CD4-positive, alpha-beta T cell treated with Interleukin-4 for 4 hours (primary cell): Measurements from ENCODE around the gene CDK11A.
"Not testable (repeated sequence)": the region's sequence is repeated elsewhere in the genome, so short reads cannot be mapped to it uniquely, and the experiment has no call there.

Experiments
- DNase-seq: peaks from one replicate; pipeline ENCODE4 v3.0.0-alpha.2; 2020

The CDK11A gene

DNA sequence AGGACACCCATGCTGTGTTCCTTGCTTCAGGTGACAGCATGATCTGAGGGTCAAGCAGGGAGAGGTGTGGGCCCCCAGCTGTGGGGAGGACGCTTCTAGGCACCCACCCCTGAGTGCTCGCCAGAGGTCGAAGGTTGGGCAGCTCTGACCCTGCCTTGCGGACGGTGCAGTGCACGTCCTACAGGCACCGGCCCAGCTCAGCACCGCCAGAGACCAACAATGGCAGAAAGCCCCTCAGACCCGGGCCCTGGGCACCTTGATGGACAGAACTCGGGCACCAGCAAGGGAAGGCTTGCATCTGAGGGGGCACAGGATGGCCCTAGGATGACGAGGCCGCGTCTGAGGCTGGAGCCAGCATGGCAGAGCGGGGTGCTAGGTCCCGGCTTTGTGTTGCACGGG lies 29.4 kb upstream of the CDK11A start:
- no peak for DNase-seq

DNA sequence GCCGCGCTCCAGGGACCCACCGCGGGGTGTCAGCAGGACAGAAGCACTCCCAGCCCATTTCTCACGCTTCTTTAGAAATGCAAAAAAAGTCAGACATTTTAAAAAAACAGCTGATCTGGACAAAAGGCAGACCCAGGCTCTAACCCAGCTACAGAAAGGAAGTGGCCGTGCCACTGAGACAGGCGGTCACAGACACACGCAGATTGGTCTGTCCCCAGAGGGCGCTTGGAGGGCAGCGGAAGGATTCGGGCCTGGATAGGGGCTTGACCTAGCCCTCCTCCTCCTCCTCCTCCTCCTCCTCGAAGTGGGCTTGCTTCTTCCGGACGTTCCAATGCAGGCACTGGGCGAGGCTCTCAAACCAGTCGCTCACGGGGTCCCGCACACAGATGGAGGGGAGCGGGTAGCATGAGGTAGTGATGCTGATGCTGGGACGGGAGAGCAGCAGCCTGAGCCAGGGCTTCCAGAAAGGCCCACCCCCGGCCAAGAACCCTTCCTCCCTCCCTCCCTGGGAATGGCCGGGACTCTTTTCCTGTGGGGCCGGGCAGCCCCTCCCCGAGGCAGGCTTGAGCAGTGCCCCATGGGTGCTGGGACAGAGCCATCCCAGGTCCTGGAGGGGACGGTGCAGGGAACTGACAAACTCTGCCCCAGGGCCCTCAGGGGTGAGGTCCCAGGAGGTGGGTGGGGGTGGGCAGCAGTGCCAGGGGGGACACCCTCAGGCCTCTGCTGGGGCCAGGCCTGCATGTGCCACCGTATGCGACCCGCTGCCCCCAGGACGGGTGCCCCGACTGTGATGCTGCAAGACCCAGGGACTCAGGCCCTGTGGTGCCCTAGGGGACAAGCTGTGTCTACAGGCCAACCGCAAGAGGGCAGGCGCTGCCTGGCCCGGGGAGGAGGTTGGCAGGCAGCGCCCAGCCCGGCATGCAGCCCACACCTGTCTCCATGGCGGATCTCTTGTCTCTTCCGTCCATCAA lies 28.8 kb upstream of the CDK11A start:
- DNase-seq = no peak

DNA sequence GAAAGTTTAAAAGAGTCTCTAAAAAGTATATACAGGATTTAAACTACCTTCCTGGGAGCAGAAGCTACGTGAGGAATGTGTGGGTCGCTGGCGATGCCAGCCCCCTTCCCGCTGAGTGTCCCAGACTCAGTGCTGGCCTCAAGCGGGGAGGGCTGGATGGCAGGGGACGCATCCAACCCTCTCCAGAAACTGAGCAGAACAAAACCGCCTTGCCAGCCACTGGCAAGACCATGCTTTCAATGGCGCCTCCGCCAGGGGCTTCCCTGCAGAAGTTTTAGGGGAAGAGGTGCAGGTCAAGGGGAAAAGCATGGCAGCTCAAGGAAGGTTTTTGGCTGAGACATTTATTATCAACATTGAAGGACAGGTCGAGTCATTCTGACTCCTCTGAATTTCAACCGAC lies 28.0 kb upstream of the CDK11A start:
- no peak for DNase-seq

DNA sequence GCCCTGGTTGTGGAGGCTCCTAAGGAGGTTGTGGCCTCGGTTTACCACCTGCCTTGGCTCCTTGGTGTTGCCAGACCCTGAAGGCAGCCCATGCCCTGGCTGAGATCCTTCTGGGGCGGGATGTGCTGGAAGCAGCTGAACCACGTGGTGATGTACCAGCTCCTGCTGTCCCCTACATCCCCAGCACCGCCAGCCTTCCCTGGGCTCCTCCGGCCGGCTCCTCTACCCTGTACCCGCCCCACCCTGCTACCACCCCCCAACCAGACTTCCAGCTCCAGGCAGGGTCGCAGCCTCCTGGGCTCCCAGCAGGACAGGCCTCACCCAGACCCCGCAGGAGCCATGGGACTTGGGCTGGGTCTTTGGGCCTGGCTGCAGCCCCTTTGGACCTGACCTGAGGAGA lies 25.8 kb upstream of the CDK11A start:
- DNase-seq = not testable (repeated sequence)

DNA sequence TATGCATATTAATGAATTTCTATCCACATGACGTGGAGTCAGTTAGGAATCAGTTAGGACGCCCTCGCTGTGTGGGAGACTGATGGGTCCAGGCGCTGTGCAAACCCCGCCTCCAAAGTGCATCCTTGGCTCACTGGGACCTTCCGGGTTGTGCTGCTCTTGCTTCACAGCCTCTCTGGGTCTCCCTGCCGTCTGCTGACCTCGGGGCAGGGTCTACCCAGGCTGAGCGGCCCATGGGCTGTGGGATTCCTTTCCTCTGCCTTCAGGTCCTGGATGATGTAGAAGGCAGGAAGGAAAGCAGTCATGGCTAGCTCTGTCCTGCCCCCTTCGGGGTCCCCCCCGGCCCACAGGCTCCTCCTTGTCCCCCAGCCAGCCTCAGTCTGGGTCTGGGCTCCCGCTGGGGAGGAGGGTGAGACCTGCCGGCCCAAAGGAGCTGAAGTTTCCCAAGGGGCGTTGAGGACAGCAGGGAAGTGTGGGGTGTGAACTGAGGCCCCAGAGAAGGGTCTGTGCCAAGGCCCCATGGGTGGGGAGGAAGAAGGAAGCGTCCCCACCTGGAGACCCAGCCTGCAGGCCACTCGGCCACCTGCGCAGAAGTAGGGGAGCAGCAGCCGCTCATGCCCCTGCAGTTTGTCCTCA lies 24.6 kb upstream of the CDK11A start:
- no peak for DNase-seq

DNA sequence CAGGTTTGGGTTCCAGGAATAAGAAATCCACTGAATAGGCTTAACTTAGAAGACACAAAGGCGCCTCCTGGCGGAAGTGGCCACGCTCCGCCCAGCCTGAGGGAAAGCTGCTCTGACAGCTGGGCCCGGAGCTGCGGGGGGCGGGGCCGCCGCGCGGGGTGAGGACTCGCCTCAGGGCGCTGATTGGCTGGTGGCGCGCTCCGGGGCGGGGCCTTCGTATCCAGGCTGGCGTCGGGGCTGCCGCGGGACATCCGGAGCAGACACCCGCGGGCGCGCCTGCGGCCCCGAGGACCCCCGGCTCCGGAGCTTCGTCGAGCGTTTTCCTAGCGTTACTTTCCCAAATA lies 22.4 kb upstream of the CDK11A start:
- not testable (repeated sequence) for DNase-seq

DNA sequence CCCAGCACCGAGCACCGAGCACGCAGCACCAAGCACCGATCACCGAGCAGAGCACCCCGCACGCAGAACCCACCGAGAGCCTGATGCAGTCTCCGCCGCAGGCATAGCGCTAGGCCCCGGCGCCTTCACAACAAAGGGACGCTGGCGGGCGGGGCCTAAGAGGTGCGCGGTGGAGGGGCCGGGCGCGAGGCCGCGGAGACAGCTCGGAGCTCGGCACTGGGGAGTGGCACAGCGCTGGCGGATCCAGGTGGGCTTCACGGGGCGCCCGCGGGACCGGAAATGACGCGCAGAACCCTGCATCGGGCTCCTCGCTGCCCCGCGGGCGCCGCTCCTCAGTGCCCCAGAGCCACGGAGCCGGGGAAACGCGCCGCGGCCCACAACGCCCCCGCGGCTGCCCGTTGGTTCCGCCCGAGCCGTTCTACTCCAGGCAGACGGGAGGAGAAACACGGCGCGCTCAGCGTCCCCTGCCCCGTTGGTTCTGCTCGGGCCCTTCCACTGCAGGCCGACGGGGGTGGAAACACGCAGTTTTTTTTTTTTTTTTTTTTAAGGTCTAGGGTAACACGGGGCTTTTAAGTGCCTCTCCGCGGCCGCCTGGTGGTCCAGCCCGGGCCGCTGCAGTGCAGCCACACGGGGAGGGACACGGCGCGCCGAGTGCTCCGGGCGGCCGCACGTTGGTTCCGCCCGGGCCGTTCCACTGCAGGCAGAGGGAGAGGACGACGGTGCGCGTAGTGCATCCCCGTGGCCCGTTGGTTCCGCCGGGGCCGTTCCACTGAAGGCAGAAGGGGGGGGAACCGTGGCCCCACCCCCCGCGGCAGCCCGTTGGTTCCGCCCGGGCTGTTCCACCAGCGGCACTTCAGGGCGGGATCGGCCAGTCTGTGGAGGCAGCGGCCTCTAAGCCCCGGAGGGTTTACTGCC lies 21.8 kb upstream of the CDK11A start:
- DNase-seq = peak; percentile 73

DNA sequence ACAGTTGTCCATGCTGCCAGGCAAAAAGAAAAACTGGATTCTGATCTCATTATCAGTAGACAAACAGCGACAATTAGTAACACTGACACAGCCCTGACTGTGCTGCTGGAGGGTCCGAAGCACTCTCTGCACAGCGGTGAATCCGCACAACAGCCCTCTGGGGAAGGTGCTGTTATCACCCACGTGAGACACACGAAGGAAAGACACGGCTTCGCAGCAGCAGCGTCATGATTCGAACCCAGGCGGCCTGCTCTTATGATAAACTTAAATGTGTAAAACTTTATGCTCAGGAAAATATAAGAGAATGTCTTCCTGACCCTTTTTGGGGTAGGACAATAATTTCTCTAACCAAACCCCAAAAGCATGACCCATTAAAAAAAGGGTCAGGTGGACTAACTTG lies 18.4 kb upstream of the CDK11A start:
- not testable (repeated sequence) for DNase-seq

DNA sequence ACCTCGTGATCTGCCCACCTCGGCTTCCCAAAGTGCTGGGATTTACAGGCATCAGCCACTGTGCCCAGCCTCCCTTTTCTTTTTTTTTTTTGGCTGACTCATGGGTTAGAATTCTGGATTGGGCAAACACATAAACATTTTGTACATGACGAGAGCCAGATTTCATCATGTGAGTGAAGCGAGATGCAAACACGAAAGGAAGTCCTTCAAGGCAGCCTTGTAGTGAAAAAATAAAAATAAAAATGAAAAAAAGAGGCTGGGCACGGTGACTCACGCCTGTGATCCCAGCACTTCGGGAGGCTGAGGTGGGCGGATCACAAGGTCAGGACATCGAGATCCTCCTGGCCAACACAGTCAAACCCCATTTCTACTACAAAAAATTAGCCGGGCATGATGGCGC lies 16.9 kb upstream of the CDK11A start:
- not testable (repeated sequence) for DNase-seq

DNA sequence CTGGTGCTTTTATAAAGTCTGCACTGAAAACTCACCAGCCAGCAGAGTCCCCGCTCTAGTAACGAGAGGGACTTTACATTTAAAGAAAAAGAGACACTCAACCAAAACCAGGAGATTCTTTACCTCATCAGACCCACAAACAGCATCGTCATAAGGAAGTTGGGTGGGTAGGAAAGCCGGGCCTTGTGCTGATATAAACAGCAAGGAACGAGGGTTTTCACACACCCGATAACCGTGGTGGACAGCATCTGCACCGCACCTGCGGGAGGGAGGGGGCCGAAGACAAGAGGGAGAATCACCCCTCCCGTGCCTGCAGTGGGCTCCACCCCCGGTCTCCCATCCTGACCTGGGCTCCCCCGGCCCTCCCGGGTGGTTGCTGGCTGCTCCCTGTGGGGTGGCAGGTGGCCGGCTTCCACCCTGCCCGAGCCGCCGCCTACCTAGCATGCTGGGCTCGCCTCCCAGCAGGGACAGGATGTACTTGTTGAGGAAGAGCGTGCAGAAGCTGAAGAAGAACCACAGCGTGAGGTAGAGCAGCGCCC lies 14.7 kb upstream of the CDK11A start:
- DNase-seq = not testable (repeated sequence)

DNA sequence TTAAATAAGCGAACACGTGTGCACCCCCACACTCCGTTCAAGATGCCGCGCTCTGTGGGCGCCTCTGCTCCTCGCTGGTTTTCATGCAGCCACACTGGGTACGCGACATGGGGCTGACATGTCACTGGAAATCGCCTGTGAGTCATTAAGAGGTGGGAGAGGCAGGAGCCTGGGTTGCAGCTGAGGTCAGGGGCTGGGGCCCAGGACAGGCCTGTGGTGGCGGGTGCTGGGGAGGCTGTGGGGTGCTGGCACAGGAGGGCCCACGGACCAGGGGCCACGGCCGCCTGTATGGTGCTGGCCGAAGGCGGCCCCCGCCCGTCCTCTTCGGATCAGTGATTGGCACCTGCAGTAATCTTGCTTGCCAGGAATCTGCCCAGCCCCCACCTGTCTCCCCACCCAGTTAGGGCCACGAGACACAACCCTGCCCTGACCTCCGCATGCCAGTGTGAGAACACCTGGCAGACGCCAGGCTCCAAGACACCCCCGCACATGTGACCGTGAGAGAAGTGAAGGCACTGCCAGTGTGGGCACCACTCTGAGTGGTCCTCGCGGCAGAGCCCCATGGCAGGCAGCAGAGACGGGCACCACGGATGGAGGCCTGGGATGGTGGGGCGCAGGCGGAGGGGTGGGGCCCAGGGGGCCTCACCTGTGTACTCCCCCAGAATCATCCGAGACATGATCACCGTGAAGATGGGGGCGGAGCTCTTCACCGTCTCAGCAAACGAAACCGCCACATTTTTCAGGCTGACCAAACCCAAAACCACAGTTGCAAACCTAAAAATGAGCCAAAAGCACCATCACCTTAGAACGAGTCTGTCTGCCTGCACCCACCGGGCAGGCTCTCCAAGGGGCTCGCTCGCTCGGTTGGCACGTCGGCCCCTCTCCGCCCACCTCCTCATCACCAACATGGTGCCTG lies 13.8 kb upstream of the CDK11A start:
- DNase-seq = not testable (repeated sequence)

DNA sequence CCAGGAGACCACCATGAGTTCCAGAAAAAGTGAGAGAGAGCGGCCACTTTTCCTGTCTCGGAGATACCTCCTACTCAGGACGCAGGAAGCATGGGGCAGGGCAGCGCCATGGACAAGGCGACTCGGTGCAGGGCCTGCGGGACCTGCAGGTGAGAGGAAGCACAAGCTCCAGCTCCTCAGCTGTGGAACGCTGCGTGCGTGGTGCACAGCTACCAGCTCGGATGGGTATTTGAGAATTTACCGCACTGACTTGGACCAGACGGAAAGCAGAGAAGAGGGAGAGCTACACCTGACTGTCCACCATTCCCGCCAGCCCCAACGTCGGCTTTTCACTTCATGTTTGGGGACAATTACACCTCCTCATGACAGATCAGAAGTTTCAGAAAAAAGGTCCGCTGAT lies 8.2 kb upstream of the CDK11A start:
- no peak for DNase-seq

DNA sequence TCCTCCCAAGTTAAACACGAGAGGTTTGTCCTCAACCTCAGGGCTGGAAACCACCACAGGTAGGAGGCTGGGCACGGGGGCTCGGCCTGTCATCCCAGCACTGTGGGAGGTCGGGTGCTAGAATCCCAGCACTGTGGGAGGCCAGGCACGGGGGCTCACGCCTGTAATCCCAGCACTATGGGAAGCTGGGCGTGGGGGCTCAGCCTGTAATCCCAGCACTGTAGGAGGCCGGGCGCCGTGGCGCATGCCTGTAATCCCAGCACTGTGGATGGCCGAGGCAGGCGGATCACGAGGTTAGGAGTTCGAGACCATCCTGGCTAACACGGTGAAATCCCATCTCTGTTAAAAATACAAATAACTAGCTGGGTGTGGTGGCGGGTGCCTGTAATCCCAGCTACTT lies 6.7 kb upstream of the CDK11A start:
- no peak for DNase-seq

DNA sequence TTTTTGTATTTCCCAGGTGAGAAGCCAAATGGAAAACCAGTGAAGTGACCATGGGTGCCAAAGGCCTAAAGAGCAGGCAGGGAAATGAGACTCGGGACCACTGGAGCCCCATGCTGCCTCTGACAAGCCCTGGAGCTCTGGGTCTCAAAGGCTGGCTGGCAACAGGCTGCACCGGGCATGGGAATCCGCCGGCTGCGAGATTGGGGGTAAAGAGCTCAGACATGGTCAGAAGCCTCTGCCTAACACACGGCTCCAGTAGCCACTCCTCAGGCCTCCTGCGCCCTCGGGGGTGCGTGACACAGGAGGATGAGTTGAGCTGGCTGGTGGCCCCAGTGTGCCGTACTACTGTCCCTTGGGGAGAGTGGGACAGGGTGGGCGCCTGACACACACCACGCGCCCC lies 6.1 kb upstream of the CDK11A start:
- not testable (repeated sequence) for DNase-seq

DNA sequence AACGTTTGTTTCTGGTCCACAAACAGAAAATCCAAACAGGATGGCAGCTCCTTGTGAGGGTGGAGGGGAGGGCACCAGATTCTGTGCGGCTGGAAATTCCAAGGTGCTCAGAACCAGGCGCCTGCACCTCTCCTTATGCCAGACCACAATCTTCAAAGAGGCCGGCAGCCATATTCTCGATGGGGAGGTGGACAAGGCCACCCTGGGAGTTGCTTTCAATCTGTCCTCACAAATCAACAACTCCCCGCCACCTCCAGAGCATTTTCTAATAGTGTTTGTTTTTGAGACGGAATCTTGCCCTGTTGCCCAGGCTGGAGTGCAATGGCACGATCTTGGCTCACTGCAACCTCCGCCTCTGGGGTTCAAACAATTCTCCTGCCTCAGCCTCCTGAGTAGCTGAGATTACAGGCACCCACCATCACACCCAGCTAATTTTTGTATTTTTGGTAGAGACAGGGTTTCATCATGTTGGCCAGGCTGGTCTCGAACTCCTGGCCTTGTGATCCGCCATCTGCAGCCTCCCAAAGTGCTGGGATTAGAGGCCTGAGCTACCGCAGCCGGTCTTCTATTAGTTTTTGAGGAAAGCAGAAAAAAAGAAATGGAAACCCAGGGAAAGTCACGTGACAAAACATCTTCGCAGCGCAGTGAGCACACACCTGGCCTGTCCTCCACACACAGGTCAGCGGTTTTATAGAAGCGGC lies 5.1 kb upstream of the CDK11A start:
- not testable (repeated sequence) for DNase-seq

DNA sequence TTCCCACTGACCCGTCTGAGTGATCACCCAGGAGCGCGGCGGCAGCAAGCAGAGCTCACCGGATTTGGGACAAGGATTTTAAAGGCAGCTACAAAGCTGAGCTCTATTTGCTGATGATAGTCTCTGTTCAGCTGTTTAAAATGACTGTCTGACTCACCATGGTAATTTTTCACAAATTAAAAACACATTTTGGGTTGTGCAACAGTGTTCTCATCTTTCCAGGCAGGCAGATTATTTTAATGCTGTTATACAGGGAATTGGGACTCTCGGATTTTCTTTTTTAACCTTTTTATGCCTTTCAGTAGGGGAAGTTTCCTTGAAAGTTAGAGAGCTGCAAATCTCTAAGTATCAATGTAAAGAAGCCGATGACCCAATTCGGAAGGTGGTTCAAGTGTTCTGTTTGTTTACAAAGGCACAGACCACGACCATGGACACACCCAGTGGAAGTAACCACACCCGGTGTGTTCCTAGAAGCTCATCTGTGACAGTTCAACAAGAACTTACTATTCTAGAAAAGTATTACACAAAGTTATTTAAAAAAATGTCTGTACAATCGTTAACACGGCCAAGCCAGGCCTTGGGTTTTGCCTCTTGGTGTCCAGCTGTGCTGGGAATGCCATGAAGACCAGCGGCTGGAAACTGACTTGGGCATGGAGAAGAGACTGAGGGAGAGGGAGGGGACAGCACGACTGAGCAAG lies 4.3 kb upstream of the CDK11A start:
- peak; percentile 80 for DNase-seq

DNA sequence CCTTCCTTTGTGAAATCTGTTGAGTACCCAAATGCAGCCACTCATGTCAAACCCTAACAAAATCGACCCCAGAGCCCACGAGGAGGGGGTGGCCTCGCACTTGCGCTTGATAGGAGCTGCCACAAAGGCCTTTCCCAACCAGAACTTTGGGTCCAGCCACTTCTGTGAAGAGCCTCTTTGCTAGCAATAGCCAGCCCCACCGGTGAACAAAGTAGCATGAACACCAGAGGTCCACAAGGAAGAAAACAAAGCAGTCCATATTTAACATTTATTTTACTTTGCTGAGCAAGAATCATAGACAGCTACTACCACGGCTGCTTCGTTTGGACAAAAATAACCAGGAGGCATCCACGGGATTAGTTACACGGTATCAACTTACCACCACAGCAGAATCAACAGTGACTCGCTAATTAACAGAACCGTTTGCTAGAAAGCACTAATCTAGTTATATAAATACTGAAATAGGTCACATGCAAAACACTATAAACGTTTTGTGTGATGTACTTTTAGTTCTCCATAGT lies 3.0 kb upstream of the CDK11A start:
- DNase-seq = not testable (repeated sequence)

DNA sequence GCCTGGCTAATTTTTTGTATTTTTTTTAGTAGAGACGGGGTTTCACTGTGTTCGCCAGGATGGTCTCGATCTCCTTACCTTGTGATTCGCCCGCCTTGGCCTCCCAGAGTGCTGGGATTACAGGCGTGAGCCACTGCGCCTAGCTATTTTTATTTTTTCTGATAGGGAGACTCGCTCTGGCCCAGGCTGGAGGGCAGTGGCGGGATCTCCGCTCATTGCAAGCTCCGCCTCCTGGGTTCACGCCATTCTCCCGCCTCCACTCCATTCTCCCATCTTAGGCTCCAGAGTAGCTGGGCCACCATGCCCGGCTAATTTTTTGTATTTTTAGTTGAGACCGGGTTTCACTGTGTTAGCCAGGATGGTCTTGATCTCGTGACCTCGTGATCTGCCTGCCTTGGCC lies 1.9 kb upstream of the CDK11A start:
- not testable (repeated sequence) for DNase-seq

DNA sequence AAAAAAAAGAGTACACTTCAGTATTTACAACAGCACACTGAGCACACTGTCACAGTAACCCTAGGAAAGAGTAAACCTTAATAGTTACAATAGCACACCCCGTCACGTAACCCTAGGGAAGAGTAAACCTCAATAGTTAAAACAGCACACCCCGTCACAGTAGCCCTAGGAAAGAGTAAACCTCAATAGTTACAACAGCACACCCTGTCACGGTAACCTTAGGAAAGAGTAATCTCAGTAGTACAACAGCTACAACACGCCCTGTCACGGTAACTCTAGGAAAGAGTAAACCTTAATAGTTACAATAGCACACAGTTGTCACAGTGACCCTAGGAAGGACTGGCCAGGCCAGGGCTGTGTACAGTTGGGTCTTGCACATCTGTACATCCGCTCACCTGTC lies 3.0 kb downstream of the CDK11A start:
- DNase-seq = no peak
